ENCODE measurements around the gene PLEKHJ1.

DNA sequence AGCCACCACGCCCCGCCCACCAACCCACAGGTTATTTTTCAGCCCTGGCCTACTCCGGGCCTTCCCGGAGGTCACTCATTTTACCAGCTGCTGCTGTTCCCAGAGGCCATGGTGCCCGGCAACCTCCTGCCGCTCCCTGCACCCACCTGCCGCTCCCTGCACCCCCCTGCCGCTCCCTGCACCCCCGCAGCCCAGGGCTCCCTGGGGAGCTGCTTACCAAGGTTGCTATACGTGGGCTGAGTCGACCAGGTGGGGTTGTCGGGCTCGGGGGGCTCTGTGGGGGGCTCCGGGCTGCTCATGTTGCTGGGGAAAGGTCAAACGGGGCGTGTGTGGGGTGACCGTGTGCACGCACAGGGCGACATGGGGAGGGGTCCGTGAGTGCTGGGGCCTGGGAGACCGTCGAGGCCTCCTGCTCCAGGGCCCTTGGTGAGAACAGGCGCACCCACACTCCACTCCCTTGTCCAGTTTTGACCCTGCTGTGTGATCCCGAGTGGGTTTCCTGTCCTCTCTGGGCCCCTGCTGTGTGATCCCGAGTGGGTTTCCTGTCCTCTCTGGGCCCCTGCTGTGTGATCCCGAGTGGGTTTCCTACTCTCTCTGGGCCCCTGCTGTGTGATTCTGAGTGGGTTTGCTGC is 44.6 kb upstream of the PLEKHJ1 start:
- TF ChIP-seq, protein P1, sequence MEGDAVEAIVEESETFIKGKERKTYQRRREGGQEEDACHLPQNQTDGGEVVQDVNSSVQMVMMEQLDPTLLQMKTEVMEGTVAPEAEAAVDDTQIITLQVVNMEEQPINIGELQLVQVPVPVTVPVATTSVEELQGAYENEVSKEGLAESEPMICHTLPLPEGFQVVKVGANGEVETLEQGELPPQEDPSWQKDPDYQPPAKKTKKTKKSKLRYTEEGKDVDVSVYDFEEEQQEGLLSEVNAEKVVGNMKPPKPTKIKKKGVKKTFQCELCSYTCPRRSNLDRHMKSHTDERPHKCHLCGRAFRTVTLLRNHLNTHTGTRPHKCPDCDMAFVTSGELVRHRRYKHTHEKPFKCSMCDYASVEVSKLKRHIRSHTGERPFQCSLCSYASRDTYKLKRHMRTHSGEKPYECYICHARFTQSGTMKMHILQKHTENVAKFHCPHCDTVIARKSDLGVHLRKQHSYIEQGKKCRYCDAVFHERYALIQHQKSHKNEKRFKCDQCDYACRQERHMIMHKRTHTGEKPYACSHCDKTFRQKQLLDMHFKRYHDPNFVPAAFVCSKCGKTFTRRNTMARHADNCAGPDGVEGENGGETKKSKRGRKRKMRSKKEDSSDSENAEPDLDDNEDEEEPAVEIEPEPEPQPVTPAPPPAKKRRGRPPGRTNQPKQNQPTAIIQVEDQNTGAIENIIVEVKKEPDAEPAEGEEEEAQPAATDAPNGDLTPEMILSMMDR (IDR thresholded peaks at IDR 0.05; ENCODE audit: insufficient read depth, low read depth, low read length) = no peak
- no peak for TF ChIP-seq EZH2 (IDR thresholded peaks at IDR 0.05; ENCODE audit: insufficient read depth, low read length)

Data from astrocyte (in vitro differentiated cells and primary cell).